Activated CD4-positive, CD25-positive, alpha-beta regulatory T cell treated with anti-CD3 and anti-CD28 coated beads, Interleukin-2, amount 50 U/mL, for 16 hours (primary cell): ENCODE measurements around the gene GHITM.
"Not testable (repeated sequence)": the region's sequence is repeated elsewhere in the genome, so short reads cannot be mapped to it uniquely, and the experiment has no call there.

Experiments used
- DNase-seq: peaks from one replicate; pipeline ENCODE4 v3.0.0-alpha.2; 2020; ENCODE audit warnings: low read depth, low spot score

The GHITM gene

DNA sequence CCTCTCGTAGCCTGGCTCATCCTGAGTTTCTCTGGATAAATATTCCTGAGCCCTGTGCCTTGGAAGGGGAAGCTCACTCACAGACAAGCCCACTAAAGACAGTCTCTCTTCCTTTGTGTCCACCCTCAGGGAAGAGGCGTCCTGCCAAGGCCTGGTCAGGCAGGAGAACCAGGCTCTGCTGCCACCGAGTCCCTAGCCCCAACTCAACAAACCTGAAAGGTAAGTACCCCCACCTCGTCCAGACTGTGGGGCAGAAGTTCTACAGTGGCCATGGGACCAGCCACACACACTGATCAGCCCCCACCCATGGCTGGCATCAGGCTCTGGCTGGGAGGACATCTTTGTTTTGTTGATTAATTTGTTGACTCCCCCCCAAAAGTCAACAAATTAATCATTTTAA is 37.0 kb downstream of the GHITM start:
- DNase-seq = no peak

DNA sequence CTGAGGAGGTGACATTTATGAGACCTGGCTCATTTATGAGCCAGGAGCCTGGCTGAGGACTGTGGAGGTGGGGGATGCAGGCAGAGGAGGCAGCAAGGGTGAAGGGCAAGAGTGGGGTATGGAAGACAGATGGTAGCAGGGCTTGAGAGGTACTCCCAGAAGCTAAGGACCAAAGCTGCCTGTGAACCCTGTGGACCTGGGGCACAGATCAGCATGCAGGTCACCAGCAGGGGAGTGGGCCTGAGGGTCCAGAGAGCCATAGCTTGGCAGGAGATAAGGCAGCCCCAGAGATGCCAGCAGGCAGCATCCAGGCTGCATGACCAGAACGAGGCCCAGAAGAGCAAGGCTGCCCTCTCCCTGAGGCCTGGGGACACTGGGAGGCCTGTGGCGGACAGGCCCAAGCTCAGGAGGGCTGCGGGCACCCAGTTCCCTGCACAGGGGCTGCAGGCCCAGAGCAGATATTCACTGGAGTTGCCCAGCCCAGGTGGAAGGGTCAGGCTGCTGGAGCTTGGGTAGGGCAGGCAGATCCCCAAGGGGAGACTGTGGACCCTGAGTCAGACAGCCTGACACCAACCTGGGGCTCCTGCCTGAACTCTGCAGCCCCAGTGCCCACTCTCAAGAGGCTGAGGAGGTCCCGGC is 37.6 kb downstream of the GHITM start:
- no peak for DNase-seq

DNA sequence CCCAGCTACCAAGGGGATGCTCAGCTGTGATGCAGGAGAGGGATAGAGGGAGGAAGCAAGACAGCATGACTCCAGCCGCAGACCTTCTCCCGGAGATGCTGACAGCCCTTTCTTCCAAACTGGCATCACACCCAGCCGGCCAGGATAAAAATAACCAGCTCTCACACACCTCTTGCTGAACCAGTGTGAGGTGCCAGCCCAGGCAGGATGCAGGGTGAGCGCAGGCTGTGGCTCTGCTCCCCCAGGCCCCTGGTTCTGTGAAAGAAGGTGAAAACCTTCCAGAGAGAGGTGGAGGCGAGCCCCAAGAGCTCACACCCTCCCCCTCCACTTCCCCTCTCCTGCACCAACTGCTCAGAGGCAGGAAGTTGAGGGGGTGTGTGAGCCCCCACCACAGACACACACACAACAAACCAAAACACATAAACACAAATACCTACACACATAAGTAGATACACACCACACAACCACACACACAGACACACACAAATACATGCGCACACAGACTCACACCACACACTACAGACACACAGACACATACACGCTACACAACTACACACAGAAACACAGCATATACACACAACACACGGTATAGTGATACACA is 38.3 kb downstream of the GHITM start:
- DNase-seq = no peak

DNA sequence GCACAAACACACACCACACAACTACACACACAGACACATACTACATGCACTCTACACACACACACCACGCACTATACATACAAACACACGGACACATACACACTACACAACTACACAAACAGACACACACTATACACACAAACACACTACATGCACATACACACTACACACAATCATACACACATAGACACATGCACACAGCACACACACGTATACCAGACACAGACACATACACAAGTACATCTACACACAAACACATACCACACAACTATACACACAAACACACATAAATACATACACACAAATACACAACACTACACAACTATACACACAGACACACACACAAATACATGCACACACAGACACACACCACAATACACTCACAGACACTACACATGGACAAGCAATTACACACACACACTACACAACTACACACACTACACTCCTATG is 38.9 kb downstream of the GHITM start:
- no peak for DNase-seq

DNA sequence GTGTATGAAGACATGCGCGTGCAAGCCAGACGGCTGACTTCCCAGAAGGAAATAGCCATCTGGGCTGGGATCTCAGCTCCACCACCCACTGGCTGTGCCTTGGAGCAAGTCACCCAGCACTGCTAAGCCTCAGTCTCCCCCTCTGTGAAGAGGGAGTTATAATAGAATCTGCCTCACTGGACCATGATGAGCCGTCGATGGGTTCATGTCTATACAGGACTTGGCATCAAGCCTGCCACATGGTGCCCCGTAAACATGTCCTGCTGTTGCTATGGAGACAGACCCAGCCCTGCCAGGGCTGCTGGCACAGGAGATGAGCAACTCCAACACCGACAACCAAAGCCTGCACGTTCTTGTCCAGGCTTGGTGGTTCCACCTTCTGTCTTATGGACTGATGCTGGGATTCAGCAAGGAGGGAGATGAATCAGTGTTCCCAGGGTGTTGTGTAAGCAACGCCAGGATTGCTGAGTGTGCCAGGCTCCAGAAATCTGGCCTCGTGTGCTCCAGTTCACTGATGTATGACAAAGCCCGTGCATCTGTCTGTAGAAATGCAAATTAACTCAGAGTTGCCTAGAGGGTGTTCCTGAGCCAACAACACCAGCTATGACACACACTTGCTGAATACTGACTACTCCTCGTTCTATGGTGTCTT is 39.9 kb downstream of the GHITM start:
- DNase-seq = no peak

DNA sequence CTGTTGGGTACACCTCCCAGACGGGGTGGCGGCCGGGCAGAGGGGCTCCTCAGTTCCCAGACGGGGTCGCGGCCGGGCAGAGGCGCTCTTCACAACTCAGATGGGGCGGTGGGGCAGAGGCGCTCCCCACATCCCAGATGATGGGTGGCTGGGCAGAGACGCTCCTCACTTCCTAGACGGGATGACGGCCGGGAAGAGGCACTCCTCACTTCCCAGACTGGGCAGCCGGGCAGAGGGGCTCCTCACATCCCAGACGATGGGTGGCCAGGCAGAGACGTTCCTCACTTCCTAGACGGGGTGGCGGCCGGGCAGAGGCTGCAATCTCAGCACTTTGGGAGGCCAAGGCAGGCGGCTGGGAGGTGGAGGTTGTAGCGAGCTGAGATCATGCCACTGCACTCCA is 41.1 kb downstream of the GHITM start:
- not testable (repeated sequence) for DNase-seq

DNA sequence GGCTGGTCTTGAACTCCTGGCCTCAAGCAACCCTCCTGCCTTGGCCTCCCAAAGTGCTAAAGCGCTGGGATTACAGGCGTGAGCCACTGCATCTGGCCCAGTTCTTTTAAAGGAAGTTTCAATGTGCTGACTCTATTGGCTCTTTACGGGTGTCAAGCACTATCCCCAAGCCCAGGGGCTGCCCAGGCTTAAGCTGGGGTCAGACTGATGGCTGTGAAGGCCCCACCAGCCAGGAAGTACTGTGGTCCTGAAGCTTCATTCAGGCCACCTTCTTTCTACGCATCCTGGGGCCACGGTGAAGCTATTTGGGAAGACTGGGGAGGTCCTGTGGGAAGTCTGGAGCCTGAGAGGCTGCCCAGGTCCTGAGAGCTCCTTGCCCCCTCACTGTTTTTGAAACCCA is 42.3 kb downstream of the GHITM start:
- DNase-seq = no peak

DNA sequence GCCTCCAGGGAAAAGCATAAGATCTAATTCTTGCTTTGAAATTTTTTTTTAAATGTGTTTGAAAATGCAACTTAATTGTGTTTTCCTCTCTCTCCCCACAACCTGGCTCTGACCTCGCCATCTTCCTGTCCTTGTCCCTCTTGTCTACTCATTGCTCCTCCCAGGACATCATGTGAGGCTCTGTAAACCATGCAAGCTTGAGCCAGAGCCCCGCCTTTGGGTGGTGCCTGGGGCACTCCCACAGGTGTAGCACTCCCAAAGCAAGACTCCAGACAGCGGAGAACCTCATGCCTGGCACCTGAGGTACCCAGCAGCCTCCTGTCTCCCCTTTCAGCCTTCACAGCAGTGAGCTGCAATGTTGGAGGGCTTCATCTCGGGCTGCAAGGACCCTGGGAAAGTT is 45.2 kb downstream of the GHITM start:
- DNase-seq = no peak

DNA sequence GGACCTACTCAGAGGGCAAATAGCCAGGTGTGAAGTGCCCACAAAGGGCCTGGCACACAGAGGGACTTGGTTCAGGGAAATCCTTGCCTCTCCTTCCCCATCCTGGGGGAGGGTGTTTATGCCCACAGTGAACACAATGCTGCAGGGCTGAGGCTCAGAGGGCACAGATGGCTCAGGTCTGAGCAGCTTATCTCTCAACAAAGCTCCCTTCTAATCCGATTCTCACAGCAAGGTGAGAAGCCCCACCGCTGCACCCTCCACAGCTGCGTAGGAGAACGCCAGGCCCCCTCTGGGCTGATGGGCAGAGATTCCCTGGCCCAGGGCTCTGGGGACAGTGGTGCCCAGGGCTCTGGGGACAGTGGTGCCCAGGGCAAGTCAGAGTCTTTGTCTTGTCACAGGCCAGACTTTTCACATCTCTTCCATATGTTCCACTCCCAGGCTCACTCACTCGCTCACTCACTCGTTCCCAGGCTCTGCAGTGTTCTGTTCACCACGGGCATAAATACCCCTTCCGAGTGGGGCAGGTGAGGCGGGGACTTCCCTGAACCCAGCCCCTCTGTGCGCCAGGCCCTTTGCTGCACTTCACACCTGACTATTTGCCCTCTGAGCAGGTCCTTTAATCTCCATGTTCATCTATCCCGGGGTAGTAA is 46.3 kb downstream of the GHITM start:
- DNase-seq = no peak

DNA sequence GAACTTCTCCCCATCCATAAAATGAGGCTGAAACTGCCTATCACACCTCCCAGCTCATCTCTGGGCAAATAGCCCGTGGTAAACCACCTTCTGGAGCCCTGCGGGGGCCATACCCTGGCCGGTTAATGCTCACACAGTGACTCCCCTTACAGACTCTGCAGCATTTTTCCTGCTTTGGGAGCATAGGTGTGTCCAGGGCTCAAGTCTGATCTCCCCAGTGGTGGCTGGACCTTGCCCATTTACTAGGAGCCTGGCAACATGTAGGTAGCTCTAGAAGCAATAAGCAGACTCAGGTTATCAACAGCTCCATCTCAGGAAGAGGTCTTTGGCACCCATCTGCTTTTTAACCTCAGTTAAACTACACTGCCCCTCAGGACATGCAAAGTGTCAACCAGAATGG is 49.5 kb downstream of the GHITM start:
- DNase-seq = no peak

DNA sequence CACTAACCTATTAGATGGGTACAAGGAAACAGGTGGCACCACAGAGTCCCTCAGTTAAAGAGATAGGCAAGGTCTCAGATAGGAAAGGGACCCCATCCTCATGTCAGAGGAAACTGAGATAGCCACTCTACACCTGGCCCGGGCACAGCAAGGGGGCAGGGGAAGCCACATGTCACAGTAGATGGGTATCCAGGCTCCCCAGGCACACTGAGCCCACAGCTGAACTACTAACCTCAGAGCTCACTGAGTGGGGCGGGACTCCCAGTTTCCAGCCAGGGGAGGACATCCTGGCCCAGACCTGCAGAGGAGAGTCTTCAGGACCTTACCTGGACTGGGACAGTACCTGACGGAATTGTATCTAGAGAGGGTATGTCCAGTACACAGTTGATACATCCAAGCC is 51.3 kb downstream of the GHITM start:
- DNase-seq = no peak

DNA sequence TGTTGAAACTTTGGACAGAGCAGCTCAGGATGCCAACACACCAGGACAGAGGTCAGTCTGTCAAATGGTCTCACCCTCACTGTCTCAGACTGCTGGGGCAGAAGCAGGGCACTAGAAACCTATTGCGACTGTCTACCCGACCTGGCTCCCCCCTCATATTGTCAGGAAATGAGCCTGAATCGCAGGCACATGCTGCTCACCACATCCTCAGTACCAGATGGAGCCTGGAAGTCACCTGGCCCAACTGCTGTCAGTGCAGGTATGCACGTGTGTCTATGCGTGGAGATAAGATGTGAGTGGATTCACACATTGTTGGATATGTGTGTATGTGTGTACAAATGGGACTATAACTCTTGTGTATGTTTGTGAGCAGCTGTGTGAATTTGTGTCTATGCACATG is 51.8 kb downstream of the GHITM start:
- DNase-seq = no peak

DNA sequence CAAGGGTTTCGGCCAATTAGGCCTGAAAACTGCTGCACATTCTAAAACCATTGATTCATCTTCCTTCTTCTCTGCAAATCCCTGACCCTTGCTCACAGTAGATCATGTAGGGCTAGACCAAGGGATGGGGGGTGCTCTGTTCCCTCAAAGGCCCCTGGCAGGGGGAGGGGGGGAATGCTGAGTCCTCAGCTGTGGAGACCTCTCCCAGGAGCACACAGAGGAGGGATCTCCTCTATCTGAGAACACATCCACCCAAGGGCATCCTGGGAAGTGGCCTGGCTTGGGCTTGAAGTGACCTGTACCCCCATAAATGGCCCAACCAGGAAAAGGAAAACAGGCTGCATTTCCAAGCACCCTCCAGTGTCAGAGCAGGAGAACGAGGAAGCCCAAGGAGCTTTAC is 54.0 kb downstream of the GHITM start:
- DNase-seq = no peak

DNA sequence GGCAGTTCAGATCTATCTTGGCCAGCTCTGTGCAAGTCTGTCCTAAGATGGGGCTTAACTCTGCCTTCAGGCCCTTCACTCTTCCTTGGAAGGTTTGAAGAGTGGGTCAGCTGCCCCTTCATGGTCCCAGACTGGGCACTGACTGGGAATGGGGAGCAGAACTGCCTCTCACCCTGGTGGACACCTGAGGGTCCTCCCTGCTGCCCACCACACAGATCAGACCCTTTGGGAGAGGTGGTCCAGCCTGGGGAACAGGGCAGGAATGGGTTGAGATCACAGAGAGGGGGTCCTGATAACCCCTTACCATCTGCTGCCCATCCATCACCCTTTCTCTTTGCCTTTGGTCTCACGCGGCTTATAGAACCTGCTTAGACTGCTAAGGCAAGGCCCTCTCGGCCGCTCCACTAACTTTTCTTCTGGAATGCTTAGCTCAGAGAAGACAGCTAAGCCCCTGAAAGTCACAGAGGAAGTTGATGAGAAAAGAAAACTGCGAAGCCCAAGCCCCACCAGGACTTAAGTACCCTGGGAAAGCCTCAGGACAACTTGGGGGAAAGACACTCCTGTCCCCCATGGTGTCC is 54.6 kb downstream of the GHITM start:
- DNase-seq = no peak

DNA sequence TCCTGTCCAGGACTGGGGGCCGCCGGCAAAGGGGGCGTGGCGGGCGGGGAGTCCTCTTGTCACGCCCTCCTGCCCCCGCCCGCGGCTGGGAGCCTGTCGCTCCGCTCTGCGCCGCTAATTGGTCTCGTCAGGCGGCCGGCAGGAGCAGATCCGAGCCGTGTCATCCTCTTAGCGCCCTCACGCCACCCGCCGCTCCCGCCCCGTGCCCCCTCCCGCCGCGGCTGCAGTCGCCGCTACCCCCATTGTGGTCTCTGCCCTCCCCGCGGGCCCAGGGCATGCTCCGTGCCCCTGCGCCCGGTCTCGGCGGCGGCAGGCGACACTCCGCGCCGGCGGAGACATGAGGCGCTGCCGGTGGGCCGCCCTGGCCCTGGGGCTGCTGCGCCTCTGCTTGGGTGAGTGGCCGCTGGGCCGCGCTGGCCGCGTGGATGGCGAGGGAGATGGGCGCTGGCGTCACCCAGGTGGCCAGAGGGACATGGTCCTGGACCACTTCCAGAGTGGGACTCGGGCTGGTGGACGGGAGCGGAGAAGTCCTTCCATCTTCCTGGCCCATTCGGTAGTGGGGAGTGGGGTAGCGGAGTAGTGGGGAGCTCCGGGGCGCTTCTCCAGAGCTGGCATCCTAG is 55.2 kb downstream of the GHITM start, which contains the start of gene CDHR1:
Gene CDHR1, plus strand, starts transcription at position 114 of the 620 bp plus-strand sequence. Its CDS starts 224 bp downstream, at position 338.
- no peak for DNase-seq

DNA sequence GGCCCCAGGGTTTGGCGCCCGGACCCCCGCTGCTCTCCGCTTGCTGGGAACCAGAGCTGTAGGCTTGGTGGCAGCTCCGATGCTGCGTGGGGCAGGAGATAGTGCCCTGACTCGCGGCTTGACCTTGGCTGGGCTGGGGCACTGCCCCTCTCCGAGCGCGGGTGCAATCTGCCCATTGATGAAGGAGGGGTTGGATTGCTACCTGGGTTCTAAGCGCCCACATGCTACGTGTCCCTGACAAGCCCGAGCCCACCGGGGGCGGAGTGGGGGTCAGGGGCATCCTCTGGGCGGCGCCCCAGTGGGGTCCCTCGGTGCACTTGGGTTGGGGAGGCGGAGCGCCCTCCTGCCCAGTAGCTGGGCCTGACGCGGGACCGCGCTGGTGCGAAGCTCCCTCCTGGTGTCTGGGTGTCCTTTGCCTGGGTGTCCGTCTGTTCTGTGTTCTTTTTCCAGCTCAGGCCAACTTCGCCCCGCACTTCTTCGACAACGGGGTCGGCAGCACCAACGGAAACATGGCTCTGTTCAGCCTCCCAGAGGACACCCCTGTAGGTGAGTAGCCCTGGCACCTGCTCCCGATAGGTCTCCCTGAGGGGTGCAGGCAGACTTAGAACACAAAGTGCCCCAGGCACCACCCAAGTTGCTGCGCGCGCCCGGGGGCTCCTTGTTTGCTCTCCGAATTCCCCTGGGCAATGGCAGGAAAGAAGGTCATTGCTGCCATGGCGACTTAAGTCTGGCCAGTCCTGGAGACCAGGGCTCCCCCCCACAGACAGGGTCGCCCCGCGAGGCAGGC is 55.9 kb downstream of the GHITM start:
- DNase-seq = no peak

DNA sequence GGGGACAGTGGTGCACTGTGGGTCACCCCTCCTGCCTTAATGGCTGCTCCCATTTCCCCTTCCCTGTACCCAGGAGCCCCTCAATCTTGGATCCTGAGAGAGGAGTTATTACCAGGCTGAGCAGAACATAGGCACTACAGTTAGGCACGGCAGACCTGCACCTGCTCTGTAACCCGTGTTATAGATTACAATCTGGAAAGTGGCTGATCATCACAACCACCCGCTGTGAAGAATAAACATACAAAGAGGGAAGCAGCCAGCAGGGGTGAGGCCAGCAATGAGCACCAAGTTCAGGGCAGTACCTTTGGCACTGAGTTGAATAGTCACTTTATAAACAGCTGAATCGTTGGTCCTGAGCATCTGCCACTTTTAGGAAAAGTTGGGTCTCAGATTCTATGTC is 56.8 kb downstream of the GHITM start:
- DNase-seq = no peak

DNA sequence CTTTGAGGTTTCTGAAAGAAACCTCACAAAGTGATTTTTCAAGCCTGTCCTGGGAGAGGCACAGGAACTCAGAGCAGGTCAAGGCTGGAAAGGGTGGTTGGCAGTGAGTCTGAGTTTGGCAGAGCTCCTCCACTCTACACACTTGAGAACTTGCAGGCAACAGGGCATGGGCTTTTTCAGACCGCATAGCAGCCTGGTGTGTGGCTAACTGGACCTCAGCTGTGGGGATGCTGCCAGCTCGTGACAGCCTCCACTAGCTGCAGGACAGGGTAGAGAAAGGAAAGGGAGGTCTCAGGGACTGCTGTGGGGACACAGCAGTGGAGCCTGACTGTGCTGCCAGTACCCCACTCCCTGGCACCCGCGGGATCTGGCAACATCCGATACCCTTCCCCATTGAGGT is 57.6 kb downstream of the GHITM start:
- DNase-seq = no peak

DNA sequence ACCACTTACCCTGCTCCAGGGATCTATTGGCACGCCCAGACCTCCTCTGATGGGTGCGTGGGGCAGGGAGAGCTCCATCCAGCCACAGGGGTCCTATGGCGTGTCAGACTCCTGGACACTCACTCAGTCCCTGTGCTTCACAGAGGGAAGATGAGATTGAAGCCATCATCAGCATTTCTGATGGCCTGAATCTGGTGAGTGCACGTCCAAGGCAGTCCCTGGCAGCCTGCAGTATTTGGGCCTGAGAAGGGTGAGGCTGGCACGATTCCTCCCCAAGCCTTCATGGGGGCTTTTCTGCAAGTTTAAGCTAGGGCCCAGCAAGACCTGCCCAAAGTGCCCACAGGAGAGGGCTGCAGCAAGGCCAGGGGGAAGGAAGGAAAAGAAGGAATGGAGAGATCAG is 58.3 kb downstream of the GHITM start:
- no peak for DNase-seq

DNA sequence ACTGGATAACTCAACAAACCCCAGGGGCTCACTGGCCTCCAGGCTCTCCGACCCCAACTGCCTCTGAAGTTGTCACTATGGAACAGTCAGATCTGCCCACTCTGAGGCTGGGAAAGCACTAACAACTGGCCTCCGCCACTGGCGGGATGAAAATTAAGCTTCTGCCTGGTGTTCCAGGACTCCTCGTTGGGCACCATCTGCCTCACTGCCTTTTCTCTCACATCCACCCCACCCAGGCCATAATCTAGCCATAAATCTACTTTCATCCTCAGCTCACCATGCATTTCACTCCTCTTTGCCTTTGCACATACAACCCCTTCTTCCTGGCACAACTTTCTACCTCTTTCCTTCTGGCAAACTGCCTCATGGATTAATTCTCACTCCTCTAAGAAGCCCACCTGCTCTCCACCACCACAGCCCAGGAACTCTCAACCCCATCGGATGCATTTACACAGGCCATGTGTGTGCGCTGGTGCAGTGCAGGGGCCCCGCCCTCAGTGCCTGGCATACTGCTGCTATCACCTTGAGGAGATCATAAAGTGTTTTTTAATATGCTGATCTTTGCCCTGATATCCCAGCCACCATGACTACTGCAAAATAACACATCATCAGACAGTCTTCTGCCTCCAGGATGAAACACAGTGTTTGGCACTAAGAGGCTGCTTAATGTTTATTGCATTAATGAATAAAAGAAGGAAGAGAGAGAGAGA is 59.1 kb downstream of the GHITM start:
- DNase-seq = no peak
